SIG-M5 treated with dmso at 0.1 percent for 504 hours (cell line): Measurements from ENCODE around the gene RPL15.
A peak's percentile ranks its signal among the peaks of the same experiment; 100 is the strongest.

ENCODE experiments used
- DNase-seq: peaks from one replicate; lab custom pipeline; 2025; ENCODE audit not compliant: unreplicated experiment; lab: John Stamatoyannopoulos, UW

Gene RPL15

DNA sequence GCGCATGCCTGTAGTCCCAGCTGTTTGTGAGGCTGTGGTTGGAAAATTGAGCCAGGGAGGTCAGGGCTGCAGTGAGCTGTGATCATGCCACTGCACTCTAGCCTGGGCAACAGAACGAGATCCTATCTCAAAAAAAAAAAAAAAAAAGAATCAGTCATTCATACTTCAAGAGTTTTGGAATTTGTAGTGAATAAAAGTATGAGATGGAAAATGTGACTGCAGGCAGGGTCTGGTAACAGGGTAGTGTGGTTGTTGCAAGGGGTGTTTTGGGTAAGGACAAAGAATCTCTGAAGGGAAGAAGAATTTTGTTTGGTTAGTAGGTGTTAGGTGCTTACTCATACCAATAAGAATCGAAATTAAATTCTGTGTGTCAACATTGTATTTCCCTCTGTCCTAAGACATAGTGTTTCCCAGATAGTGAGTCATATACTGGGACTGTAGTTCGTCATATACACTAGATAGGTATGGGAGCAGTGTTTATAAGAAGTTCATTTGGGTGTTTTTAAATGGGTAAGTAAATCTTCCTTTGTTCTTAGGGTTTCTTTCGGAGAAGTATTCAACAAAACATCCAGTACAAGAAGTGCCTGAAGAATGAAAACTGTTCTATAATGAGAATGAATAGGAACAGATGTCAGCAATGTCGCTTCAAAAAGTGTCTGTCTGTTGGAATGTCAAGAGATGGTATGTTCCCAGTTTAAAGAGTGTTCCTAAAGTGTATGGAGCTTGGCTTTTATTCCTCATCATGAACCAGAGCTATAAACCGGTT is 42.4 kb downstream of the RPL15 start:
- peak; percentile 61 for DNase-seq

DNA sequence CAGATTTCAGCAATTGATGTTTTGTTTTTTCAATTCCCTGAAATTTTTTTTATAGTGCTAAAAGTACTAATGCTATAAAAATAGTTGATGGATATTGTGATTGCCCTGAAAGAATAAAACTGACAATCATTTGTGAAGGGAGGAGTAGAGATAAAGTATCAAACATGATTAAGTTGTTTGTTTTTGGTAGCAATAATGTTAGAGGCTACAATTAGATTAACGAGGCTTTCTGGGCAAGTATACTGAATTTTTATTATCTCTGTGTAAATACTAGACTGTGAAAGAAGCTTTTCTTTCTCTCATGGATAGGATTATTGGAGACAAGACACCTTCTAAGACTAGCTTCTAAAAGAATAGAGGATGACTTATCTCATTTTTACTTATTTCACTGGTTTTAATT is 43.7 kb downstream of the RPL15 start:
- DNase-seq = no peak

DNA sequence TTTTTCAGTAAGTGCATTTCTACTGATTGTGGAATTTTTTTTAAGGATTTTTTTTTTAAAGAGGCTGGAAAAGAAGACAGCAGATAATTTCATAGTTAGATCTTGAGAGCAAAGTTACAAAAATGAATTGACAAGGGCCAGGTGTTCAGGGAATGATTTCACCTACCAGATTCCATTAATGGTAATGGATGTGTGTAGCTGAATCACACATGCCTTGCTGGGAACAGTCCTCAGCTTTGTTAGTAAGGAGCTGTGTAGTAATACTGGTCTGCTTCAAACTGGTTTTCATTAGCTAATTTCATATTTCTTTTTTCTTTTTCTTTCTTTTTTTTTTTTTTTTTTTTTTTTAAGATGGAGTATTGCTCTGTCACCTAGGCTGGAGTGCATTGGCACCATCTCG is 44.1 kb downstream of the RPL15 start:
- no peak for DNase-seq

DNA sequence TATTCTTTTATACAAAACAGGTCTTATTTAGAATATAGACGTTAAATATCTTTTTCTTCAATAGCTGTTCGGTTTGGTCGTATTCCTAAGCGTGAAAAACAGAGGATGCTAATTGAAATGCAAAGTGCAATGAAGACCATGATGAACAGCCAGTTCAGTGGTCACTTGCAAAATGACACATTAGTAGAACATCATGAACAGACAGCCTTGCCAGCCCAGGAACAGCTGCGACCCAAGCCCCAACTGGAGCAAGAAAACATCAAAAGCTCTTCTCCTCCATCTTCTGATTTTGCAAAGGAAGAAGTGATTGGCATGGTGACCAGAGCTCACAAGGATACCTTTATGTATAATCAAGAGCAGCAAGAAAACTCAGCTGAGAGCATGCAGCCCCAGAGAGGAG is 45.0 kb downstream of the RPL15 start:
- DNase-seq = no peak

DNA sequence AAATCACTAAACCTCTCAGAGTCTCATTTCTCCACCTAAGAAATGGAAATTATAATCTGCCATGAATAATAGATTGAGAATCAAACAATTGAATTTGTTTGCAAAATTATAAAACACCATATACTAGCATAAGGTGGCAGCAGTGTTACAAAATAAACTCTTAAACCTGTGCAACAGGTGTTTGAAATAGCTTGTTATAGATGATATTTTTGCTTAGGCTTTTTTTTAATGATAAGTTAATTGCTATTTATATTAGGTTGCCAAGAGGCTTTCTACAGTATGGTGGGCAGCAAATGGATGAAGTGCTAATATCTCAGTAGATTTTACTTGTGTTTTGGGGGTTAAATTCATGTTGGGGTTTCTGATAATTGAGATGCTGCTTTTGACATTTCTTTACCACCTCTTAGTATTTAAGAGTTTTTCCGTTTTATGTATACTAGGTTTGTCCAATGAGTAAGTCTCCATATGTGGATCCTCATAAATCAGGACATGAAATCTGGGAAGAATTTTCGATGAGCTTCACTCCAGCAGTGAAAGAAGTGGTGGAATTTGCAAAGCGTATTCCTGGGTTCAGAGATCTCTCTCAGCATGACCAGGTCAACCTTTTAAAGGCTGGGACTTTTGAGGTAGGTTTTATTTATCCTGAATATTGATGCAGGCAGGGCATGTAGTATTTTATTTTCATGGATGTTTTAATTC is 47.8 kb downstream of the RPL15 start:
- DNase-seq = no peak

DNA sequence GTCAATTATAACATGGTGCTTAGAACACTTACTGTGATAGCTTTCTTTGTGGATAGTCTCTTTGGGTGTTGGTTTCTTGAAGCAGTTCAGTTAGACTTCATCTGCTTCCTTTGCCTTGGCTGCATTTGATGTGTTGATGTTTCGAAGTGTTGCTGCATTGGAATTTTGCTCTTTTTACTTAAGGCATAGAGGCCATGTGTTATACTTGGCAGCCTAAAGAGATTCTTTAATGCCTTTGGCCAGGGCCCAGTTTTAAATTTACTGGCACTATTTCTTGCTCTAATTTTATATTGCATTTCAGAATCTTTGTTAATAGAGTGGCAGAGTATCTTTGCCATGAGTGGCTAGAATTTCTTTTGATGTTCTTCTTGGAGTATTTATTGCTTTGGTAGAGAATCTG is 49.4 kb downstream of the RPL15 start:
- DNase-seq = no peak

DNA sequence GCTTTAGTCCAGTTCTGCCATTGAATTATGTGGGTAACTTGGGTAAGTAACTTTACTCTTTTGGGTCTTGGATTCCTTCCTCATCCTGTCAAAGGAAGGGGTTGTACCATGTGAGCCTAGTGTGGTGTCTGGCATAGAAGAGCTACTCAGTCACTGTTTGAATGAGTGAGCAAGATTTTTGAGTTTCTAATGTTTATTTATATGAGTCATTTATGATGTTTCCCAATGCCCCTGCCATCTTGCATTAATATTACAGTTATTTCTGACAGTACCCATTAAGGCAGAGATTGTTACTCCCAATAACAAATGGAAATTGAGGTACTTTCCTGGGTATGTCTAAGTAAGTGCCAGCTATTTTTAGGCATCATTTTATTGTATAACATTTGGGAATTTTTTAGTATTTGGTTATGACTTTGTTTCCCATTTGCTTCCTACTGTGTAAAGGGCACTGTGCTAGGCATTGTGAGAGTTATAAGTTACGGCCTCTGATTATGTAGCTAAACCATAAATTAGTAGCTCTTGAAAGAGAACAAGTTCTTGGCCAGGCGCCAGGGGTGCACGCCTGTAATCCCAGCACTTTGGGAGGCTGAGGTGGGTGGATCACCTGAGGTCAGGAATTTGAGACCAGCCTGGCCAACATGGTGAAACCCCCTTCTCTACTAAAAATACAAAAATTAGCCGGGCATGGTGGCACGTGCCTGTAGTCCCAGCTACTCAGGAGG is 51.7 kb downstream of the RPL15 start:
- DNase-seq = no peak

DNA sequence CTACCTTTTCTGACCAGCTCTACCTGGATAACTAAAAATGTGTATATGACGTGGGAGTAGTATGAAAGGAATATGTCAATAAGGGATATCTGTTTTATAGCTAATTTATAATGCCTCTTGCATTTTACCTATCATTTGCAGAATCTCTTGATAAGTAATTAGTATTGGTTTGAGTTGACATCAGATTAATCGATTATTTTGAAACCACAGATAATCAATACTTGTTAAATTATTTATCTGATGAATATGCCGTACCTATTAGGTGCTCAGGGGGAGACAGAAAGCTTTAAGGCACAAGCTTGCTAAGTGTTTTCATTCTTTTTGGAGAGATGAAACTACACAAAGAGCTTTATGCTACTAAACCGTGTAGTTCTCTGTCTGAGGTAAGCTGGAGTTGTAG is 52.5 kb downstream of the RPL15 start:
- DNase-seq = no peak
